Measurements from ENCODE around the gene PGLYRP1.

PGLYRP1 gene

DNA sequence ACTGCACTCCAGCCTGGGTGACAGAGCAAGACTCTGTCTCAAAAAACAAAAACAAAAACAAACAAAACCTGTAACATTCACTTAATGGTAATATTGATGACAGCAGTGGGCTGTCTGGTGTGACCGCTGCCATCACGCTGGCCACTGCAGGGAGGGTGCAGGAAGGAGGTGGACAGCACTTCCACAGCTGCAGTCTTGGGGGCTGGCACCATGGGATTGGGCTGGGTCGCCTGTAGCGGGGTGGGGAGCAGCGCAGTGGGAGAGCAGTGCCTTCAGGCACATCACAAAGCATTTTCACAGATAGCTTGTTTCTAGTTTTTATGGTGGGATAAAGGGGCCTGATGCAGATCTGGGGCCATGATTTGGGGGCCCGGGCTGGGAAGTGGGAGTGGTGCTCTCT lies 12.7 kb upstream of the PGLYRP1 start:
- no peak for DNase-seq
- intact Hi-C loops (cut with DNase I), result no loop called here

DNA sequence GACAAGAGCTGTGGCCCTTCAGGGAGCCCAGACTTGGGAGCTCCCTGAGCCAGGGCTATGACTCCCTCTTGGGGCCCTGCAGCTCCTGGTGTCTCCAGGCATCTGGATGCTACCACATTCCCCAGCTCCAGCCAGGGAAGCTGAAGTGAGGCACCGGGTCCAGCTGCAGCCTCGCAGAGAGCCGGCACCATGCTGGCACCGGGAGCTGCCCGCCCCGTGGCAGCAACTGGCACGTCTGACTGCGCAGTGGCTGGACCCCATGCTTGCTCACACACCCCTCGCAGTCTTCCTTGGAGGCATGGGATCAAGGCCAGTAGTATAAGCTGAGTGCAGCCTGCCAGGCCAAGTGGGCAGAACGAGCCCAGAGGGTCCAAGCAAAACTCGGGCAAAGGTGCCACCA lies 10.5 kb upstream of the PGLYRP1 start:
- intact Hi-C loops (cut with DNase I), result no loop called here
- DNase-seq, result no peak

DNA sequence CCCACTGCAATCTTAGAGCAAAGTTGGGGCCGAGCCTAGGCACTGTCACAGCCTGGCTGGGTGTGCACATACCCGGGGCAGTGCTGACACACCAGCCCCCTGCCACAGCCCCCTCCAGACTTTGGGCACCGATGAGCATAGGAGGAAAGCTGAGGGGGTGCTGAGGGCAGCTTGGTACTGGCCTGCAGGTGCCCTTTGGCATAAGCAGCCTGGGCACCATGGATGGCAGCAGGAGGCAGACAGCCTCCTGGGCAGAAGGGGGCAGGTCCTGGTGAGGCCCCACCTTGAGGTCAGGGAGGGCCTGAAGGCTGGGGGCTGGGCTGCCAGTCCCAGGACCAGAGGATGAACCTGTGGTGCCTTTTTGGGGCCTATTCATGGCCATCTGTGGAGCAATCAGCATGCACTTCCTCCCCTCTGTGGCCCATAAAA lies 9.8 kb upstream of the PGLYRP1 start:
- peak in 2 of 42 donors; percentile 5 to 9 for DNase-seq
- intact Hi-C loops (cut with DNase I), result no loop called here

DNA sequence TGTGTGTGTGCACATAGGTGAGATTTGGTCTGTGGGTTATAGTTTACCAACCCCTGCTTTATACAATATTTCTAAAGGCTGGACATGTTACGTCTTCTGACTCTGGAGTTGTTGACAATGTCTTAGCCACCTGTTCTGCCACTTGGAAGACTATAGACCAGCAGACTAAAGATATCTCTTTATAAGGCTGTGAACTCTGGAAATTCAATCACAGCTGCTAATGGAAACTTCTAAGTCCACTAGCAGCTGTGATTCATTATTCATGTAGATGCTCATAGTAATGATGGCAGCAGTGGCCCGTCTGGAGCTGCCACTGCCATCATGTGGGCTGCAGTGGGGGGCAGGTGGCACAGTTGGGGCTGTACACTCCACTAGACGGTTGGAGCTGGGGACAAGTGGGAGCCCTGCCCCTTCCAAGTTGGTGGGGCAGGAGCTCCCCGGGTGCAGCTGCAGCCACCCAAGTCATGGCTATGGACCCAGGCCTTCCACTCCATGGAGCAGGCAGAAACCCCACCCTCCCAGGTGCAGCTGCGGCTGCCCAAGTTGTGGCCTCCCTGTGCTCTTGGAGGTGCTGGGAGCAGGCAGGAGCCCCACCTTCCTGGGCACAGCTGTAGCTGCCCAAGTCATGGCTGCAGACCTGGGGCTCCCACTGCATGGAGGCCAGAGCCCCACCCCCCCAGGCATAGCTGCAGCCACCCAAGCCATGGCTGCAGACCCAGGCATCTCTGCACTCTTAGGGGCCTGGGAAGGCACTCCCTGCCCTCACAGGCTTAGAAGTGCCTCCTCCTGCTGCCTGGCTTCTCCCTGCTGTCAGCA lies 9.1 kb upstream of the PGLYRP1 start:
- DNase-seq, result peak in 2 of 42 donors; percentile 21 to 27
- intact Hi-C loops (cut with DNase I), result no loop called here

DNA sequence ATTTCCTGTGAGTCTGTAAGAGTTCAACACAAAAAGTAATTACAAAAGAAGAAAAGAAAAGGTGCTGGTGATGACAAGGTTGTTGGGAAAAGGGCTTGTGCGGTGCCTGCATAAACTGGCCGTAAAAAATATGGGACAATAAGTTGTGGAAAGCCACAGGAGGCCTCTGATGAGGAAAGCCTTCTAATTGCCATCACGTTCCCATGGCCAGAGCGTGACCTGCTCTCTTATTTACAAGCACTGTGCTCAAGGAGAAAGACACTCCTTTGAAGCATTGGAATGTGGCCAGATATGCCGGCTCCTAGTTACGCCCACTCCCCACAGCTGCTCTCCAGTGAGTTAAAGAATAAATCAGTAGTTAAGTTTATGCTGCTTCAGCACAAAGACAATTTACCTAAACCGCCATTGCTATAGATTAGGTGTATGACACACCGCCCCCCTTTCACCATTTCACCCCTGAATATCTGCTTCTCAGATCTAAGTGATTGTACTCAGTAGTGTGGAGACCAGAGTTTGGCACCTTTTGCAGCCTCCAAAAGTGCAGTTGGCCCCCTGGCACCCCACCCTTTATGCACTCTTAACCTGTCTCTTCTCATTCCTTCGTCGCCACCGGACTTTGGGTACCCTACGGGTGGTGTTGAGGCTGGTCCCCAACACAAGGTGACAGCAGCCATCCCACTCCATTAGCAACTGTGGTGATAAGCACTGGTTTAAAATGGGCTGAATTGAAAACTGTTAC lies 8.1 kb upstream of the PGLYRP1 start:
- intact Hi-C loops (cut with DNase I), result no loop called here
- DNase-seq, result peak in 2 of 42 donors; percentile 21 to 25

DNA sequence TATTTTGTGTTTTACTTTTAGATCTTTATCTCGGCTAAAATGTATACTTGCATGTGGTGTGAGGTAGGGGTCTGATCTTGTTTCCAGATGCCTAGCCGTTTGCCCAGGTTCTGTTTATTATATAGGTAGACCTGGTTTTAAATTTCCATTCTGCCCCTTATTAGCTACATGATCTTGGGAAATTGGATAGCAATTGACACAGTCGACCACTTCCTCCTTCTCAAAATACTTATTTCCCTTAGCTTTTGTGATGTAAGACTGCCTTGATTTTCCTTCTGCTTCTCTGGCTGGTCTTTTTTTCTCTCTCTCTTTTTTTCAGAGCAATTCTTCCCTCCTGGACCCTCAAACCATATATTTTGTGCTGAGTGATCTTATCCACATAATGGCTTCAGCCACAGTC lies 3.0 kb upstream of the PGLYRP1 start:
- no peak for DNase-seq
- intact Hi-C loops (cut with DNase I), result loop anchor here (5.0 kb wide), 1 partner anchor 51 kb away; no protein-coding TSS in a partner anchor

DNA sequence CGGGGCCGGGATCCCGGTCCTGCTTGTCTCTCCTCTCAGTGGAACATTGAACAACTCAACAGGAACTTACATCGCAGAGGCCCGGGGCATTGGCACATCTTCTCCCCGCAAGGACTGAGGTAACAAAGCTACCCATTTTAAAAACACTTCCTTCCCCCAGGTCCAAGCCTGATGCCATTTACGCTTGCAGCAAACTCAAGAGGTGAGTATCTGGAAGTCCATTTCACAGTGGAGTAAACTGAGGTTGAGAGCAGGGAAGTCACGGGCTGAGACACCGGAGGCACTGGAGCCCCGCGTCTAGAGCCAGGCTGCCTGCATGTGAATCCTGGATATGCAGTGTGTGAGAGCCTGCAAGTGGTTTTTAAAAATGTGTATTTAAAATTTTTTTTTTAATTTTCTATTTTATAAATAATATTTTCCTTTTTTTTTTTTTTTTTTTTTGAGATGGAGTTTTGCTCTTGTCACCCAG lies 492 bp upstream of the PGLYRP1 start:
- peak in 5 of 42 donors; percentile 14 to 27 (median 24) for DNase-seq
- intact Hi-C loops (cut with DNase I), result no loop called here

DNA sequence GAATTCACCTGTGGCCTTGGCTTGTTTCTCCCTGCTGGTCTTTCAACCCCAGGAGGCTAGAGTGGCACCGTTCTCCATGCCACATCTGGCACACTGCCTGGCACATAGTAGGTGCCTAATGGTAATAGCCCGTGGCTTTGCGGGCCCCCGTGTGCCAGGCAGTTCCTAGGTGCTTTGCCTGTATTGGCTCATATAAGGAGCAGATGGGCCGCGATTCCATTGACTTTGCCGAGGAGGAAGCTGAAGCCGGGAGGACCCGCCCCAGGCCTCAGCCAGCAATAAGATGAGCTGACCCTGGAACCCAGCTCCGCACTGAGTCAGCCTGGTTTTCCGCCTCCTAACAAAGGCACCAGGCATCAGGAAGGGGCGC lies 807 bp downstream of the PGLYRP1 start:
- intact Hi-C loops (cut with DNase I), result no loop called here
- DNase-seq, result no peak

DNA sequence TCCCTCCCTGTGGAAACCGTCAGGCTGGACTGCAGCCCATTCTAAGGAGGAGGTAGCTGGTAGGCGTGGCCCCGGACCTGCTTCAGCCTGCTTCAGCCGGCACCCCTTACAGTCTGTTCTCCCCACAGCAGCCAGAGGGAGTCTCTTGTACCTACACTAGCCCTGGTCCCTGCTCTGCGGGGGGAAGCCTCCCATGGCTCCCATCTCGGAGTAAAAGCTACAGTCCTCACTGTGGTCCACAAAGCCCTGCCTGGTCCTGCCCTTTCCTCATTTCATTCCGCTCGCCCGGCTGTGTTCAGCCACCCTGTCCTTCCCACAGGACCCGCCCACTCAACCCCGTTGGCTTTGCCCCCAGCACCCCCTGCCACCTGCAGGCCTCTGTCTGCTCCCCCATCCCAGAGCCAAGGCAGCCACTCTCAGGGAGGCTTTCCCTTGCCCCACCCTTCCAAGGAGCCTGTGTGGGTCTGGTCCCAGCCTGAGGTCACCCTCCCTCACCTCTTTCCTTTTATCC lies 1.3 kb downstream of the PGLYRP1 start:
- peak in 4 of 42 donors; percentile 10 to 36 (median 22) for DNase-seq
- intact Hi-C loops (cut with DNase I), result no loop called here

DNA sequence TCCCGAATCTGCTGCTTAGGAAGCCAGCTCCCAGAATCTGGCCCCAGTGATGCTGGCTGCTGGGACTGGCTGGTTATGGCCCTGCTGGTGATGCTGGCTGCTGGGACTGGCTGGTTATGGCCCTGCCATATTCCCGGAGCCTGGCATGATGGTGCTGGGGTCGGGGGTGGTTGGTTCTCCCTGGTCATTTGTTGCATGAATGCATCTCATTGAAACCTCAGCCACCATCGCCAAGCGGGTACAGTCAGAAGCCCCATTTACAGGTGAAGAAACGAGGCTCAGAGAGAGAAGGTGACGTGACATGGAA lies 2.1 kb downstream of the PGLYRP1 start:
- intact Hi-C loops (cut with DNase I), result no loop called here

DNA sequence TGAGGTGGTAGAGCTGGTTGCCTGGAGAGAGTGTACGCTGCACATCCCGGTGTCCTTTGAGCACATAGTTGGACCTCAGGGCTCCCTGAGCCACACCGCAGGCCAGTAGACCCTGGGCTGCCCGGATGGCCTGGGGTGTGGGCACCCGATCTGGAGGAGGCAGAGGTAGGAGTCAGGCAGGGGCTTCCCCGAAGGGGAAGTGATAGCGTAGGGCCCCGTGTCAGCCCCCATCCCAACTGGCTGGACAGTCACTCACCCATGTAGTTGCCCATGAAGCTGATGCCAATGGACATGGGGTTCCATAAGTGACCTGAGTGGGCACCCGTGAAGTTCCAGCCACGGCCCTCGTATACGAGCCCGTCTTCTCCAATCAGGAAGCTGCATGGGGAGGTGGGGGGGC lies 3.6 kb downstream of the PGLYRP1 start:
- intact Hi-C loops (cut with DNase I), result loop anchor here (10.0 kb wide), 1 partner anchor 134 kb away; the partner anchor contains the start of gene IRF2BP1
- peak in 1 of 42 donors; percentile 3 for DNase-seq

More for the DNA sequence above, 2.1 kb downstream of the PGLYRP1 start:
- peak in 1 of 42 donors; percentile 7 for DNase-seq

DNA sequence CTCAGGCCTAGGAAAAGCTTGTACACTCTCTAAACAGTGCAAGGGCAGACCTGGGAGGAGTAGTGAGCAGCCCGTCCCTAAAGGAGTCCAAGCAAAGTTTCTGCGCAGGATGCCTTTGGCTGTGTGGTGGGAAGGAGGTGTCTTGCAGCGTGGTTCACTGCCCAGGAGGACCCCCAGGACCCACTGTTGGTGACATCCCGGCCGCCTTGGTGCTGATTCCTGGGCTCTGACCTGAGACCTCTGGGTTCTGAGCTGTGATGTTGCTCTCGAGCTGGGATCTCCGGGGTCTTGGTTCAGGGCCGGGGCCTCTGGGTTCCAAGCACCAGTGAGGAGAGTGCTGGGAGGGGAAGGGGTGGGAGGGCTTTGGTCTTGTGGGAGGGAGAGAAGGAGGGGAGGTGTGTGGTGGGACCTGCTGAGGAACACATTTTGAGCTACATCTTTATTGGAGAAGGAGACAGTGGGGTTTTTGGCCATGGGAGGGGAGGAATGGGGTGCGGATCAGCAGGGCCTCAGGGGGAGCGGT lies 4.1 kb downstream of the PGLYRP1 start:
- intact Hi-C loops (cut with DNase I), result loop anchor here (10.0 kb wide), 1 partner anchor 134 kb away; the partner anchor contains the start of gene IRF2BP1
- peak in 2 of 42 donors; percentile 5 to 9 for DNase-seq

DNA sequence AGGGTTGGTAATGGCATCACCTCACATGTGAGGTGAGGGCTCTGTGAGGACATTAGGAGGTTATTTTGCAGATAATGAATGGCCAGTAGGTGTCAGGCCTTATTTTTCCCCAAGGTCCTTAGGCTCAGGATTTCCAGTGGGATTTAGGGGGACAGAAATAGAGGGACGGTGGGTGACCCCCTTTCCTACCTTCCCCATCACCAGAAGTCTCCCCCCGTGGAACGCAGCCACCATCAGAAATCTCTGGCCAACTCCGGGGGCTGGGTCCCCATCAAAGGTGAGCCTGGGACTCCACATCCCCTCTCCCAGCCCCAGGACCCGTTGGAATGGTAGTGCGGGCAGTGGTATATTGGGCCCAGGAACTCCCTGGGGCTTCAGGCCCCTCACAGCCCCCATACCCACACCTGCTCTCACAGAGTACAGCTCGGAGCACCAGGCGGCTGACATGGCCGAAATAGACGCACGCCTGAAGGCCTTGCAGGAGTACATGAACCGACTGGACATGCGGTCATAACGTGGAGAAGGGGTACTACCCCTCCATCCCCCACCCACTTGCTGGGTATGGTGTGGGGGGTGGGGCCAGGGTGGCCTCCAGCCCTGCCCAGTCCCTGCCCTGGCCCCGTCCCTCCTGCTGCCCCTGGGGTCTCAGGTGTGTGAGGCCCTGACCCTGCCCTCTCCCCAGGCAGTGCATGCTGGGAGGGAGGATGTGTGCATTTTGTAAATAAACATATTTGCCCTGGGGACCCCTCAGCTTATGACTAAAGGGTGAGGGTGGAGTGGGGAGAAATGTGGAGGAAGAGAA lies 4.8 kb downstream of the PGLYRP1 start:
- intact Hi-C loops (cut with DNase I), result loop anchor here (10.0 kb wide), 1 partner anchor 133 kb away; the partner anchor contains the start of gene IRF2BP1
- DNase-seq, result no peak

DNA sequence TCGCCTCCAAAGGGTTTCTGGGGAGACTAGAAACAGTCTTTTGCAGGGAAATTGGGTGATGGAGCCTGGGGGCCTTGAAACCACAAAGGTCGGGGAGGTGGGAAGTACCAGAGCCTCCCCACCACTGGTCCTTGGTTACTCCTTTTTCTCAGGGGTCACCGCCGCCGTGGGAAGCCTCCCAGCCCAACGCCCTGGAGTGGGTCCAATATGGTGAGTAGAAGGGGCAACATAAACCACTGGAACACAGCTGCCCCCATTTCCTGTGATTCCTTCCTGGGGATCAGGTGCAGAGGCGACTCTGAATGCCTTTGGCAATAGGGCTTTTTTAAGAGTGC lies 5.8 kb downstream of the PGLYRP1 start:
- intact Hi-C loops (cut with DNase I), result loop anchor here (10.0 kb wide), 1 partner anchor 132 kb away; the partner anchor contains the start of gene IRF2BP1
- DNase-seq, result peak in 1 of 42 donors; percentile 16

DNA sequence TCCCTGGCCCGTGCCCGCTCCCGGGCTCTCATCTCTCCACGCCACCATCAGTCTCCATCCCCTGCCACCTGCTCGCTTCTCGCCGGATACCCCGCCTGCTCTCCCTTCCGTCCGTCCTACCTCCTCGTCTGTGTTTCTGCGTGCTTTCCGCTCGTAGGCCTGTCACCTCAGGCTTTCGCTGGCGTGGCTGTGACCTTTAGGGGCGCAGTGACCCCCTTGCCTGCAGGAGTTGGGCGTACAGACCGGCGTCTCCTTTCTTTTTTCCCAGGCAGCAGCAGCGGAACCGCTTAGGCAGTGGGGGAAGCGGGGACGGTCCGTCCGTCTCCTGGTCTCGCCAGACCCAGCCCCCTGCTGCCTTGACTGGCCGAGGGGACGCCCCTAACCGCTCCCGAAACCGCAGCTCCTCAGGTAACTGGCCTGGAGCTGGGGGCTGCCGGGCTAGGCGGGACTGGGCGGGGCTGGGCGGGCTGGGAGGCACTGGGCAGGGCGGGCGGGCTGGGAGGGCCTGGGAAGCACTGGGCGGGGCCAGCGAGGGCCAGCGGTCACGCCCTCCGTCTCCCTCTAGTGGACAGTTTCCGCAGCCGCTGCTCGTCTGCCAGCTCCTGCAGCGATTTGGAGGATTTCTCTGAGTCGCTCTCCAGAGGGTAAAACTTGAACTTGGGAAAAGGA lies 6.3 kb downstream of the PGLYRP1 start:
- DNase-seq, result peak in 41 of 42 donors; percentile 52 to 92 (median 82)
- intact Hi-C loops (cut with DNase I), result loop anchor here (10.0 kb wide), 1 partner anchor 132 kb away; the partner anchor contains the start of gene IRF2BP1

DNA sequence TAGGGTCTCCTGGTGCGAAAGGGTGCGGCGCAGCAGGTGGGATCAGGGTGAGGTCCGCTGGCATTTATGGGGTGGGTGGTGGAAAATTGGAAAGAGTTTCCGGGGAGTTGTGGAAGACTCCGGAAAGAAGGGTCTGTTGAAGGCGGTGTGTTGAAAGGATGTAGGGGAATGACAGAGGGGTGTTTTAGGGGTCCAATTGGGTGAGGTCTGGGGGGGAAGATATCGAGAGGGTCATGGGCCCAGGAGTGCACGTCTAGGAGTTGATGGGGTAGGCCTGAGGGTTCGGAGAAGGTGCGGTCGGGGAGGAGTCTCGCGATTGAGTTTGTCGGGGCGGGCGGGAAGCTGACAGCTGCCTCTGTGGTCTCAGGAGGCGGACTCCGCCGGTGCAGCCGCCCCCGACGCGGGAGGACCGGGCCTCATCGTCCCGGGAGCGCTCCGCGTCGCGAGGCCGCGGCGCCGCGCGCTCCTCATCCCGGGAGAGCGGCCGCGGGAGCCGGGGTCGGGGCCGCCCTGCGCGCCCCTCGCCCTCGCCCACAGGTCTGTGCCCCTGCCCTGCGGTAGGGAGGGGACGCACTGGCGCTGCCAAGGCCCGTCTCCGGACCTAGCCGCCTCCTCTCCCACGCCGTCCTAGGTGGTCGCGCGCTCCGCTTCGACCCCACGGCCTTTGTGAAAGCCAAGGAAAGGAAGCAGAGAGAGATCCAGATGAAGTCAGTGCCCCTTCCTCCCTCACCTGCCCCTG lies 7.0 kb downstream of the PGLYRP1 start:
- intact Hi-C loops (cut with DNase I), result loop anchor here (10.0 kb wide), 1 partner anchor 131 kb away; the partner anchor contains the start of gene IRF2BP1

DNA sequence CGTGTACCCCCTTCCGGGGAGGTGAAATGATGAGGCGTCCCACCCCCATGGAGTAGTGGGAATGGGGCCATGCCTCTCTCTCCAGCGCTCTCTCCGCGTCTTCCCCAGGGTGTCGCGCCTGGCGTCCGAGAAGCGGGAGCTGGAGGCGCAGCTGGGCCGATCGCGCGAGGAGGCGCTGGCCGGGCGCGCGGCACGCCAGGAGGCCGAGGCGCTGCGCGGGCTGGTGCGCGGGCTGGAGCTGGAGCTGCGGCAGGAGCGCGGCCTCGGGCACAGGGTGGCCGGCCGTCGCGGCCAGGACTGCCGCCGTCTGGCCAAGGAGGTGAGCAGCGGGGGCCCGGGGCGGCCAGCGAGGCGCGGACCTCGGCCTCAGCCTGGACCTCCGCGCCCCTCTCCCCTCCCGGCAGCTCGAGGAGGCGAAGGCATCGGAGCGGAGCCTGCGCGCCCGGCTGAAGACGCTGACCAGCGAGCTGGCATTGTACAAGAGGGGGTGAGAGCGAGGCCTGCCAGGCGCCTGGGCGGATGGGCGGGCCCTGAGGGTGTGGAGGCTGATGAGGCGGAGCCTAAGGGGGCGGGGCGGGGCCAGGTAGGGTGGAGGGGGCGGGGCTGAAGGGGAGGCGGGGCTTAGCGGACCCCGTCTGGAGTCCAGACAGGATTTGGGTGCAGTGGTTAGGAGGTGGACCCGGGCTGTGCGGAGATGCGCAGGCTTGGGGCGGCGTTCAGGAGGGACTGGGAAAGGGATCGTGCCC lies 7.7 kb downstream of the PGLYRP1 start:
- intact Hi-C loops (cut with DNase I), result loop anchor here (10.0 kb wide), 1 partner anchor 130 kb away; the partner anchor contains the start of gene IRF2BP1
- DNase-seq, result peak in 21 of 42 donors; percentile 26 to 77 (median 44)

More for the DNA sequence above, 7.0 kb downstream of the PGLYRP1 start:
- peak in 3 of 42 donors; percentile 18 to 41 (median 30) for DNase-seq
